ENCODE results near the gene TCF7.

The TCF7 gene

GRCh38 chr5:134090522-134090921 is 24.0 kb upstream of the TCF7 start:
- peak; percentile 36 for DNase-seq (ENCODE audit: low read depth)

- DNase-seq (ENCODE audit: low read depth): no peak
These were observed 22.8 kb upstream of the TCF7 start for GRCh38 chr5:134091626-134092121.

- DNase-seq (ENCODE audit: low read depth): no peak
These were observed 21.6 kb upstream of the TCF7 start for GRCh38 chr5:134092875-134093274.

DNA sequence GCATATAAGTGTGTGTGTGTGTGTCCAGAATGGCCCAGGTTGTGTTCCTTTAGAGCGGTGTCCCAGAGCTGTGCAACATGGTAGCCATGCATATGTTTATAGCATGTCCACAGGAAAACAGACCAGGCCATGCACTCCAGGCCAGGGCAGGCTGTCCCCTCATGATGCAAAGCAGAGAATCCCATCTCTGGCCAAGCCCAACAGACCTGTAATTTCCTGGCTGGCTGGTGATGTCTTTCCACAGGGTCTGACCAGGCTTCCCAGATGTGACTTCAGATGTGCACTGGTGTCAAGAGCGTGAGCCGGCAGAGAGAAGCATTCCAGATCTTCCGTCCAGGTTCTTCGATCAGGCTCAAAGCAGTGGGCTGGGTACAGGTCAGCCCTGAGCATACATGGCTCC is 21.1 kb upstream of the TCF7 start:
- no peak for DNase-seq (ENCODE audit: low read depth)

DNA sequence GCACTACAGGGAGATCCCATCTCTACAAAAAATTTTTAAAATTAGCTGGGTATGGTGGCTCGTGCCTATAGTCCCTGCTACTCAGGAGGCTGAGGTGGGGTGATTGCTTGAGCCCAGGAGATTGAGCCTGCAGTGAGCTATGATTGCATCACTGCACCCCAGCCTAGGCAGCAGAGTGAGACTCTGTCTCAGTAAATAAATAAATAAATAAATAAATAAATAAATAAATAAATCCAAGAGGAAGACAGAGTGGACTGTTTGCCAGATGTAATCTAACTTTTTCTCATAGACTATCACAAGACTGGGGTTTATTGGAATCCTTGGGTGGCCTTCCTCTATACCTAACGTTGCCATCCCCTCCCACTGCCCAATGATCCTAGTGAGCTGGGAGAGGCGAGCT is 19.2 kb upstream of the TCF7 start:
- DNase-seq (ENCODE audit: low read depth): no peak

DNA sequence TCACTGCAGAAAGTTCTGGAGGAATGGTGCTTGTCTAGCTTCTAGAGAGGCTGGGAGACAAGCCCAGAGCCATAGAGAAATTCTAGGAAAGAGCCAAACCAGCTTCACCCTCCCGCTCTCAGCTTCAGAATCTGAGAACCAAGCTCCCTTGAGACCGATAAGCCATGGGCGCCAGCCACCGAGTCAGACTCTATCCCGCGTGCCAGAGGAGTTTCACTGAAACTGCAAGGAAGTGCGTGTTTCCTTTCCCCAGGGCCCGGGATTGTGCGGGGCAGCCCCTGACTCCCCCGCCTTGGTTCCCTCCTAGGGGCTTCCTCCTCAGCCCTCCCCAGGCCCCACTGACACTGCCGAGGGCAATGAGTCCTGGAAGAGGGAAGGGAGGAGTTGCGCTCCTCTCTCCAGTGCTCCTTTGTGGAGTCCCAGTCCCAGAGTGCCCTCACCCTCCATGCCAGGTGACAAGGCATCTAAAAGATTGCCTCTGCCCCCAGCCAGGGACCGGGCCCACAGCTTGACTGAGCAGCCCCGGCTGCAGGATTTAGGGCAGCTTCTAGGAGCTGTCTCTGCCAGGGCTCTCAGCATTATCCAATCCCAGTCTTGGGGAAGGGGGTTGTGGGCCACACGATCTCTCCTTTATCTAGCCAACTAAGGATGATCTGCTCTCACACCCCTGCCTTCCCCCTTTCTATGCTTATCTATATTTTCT is 18.4 kb upstream of the TCF7 start:
- no peak for DNase-seq (ENCODE audit: low read depth)

GRCh38 chr5:134097211-134097749 is 17.2 kb upstream of the TCF7 start:
- DNase-seq (ENCODE audit: low read depth): no peak

DNA sequence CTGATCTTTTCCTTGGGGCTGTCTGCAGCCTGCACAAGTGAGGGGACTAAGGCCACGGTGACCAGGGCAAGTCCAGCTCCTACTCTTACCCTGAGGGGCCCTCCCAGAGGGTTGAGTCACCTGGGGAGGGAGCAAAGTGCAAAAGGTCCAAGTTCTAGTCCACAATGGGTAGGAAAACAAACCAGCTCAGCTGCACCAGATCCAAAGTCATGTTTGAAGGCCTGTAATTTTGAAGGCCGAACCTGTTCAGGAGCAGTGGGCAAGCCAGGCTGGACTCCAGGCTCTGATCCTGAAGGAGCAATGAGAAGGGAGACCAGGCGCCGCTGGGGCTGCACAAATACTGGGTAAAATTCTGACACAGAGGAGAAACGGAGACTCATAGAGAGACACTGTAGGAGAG is 15.8 kb upstream of the TCF7 start:
- no peak for DNase-seq (ENCODE audit: low read depth)

DNA sequence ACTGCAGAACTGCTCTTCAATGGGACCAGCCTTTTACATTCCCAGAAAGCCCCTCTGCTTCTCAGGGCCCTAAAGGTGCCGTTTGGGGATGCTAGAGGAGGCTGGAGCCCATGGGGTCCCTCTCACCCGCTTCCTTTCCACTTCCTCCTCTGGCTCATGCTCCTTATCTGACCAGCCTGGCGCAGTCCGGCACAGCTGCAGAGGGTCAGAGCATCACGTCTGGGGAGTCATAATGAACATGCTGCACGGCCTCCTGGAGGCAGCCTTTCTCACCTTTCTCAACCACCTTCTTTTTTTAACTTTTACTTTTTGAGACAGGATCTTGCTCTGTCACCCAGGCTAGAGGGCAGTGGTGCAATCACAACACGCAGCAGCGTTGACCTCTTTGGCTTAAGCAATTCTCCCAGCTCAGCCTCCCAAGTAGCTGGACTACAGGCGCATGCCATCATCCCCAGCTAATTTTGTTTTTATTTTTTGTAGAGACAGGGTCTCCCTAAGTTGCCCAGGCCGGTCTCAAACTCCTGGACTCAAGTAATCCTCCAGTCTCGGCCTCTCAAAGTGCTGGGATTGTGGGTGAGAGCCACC is 15.1 kb upstream of the TCF7 start:
- no peak for DNase-seq (ENCODE audit: low read depth)

DNA sequence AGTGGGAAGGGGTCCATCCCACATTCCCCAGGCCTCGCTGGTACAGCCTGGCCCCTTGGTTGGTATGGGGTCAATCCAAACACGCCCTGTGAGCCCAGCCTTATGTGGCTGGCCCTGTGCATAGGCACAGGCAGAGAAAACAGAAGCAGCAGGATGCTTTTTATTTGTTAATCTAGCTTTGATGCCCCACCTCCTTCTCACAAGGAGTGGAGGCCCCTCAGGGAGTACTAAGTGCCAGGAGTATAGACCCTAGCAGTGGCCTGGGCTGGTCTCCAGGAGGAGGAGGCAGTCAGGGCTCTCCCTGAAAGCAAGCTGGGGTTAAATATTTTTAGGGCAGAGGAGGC is 14.6 kb upstream of the TCF7 start:
- no peak for DNase-seq (ENCODE audit: low read depth)

DNA sequence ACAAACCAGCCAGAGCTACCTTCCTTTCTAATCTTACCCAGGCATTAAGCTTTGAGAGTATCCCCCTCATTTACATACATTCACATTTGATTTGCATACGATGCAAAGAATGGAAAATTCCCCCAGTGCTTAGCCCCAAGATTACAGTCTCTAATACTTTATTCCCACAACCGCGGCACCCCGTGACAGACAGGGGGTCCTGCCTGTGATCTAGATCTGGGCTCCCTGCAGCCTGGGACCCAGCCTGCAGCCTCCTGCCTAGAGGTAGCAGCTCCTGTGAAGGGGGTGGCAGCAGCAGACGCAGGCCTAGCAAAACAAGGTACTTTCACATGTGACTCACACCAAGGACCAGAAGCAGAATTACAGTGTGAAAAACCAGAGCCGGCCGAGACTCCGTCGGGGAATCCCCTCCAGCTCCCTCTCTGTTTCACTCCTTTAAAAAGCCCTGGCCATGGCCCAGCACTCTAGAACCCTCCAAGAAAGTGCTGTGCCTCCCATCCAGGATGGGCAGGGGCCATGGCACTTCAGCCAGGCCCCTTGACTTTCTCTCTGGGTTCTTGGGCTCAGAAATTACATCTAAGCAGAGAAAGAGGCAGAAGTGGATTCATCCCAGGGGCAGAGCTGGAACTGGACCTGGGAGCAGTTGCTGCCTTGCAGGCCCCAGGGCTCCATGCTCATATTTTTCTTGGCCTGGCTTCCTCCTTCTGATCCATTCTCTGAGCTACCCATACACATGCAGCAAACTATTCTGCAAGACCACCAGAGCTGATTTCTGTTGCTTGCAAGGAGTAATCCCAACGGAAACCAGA is 14.0 kb upstream of the TCF7 start:
- peak; percentile 75 for DNase-seq (ENCODE audit: low read depth)

- peak; percentile 61 for DNase-seq (ENCODE audit: low read depth)
These were observed 12.6 kb upstream of the TCF7 start for GRCh38 chr5:134101686-134102439.

DNA sequence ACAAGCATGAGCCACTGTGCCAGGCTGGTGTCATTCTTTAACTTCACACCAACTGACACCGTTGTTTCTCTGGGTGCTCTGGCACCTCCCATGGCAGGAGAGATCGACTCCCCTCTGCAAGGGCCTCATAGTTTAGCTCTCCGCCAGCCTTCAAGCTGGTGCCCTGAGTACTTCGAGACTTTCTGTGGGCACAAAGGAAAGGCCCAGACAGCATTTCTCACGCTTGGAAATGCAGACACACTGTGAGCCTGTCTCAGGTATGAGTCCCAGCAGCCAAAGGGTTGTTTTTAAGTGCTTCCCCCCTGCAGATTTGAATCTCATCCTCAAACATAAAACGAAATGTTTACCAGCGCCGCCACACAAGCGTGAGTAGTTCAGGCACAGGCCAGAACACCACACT is 11.1 kb upstream of the TCF7 start:
- DNase-seq (ENCODE audit: low read depth): no peak

- DNase-seq (ENCODE audit: low read depth): no peak
These were observed 10.4 kb upstream of the TCF7 start for GRCh38 chr5:134103998-134104654.

DNA sequence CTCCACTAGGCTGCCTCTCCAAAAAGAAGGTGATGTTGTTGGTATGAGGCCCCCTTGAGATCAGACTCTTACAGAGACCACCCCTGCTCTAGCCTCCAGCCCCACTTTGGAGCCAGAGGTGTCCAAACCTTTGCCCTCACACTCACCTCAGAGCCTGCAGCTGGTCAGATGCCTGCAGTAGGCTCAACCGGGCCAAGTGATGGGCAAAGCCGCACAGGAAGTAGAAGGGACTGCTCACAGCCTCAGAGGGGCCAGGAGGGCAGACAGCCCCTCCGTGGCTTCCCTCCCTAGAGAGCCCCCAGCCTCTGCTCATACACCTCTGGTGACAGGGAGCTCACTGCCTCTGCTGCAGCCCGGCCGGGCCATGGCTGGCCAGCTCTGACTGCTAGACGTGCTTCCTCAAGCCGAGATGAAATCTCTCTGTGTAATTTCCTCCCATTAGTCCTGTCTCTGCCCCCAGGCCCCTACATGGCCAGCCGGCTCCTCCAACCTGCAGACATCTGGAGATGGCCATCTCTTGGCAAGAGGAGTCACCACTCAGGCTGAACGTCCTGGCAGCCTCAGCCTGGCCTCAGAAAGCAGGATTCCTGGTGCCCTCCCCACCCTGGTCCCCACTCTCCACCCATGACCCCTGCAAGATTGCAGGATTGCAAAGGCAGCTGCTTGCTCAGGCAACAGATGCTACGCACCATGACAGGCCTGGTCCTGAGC is 7.3 kb upstream of the TCF7 start:
- no peak for DNase-seq (ENCODE audit: low read depth)

DNA sequence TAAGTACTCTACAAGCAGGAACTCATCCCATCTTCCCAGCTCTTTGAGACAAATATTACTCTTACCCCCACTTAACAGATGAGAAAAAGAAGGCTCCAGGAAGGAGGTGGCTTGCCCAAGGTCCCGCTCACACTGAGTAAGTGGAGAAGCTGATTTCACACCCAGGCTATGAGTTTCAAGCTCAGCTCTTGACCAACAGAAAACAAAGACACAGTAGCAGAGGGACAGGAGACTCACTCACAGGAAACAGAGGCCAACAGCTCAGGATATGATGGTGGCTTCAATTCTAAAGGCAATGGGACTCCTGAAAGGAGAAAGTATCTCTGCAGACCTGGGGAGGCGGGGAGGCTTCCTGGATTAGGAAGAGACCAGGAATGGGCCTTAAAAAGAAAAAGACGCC is 6.7 kb upstream of the TCF7 start:
- DNase-seq (ENCODE audit: low read depth): no peak

DNA sequence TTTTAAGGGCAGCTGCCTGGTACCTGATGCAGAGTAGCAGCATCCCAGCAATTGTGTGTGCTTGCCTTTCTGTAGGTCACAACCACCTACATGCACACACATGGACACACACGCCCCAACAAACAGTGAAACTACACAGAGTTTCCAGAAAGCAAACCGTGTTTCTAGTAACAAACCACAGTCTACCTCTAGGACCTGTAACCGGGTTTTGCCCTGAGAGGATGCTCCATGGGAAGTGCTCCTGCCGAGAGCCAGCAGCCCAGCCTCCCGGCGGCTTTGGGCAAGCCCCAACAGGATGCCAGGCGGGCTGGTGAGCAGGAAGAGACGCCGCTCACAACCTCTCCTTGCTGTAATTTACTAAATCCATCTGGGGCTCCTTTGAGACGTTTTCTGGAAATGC is 4.1 kb upstream of the TCF7 start:
- no peak for DNase-seq (ENCODE audit: low read depth)

DNA sequence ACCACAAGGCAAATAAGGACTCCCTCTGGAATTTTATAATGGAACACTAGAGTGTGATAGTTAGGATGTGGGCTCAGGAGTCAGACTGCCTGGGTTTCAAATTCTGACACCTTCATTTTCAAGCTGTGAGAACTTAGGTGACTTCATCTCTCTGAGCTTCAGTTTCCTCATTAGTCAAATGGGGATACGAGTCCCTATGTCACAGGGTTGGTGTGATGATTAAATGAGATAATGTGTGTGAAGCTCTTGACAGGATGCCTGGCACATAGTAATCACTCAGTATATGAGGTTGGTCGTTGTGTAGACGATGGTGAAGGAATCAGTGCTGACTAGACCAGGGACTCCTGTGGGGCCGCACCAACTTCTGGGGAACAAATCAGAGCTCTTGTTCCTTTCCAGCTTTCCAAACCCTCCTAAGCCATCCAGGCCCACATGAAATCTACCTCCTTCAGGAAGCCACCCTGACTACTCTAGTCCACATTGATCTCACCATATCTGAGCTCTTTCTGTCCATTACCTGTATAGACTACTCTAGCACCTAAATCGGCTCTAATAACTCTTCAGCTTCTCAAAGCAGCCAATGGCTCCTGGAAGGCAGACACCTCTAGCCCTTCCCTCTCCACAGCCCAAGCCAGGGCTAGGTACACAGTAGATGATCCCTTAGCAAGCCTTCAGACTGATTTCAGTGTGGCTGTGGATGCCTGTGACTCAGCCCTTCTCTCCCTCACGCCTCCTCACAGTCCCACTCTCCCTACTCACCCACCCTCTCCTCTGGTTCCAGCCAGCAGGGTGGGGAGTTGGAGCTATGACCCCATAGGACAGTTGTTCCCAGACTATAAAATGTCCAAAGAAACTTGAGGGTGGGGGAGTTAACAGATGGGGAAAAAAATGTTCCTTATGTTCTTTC is 2.5 kb upstream of the TCF7 start:
- DNase-seq (ENCODE audit: low read depth): peak; percentile 34

DNA sequence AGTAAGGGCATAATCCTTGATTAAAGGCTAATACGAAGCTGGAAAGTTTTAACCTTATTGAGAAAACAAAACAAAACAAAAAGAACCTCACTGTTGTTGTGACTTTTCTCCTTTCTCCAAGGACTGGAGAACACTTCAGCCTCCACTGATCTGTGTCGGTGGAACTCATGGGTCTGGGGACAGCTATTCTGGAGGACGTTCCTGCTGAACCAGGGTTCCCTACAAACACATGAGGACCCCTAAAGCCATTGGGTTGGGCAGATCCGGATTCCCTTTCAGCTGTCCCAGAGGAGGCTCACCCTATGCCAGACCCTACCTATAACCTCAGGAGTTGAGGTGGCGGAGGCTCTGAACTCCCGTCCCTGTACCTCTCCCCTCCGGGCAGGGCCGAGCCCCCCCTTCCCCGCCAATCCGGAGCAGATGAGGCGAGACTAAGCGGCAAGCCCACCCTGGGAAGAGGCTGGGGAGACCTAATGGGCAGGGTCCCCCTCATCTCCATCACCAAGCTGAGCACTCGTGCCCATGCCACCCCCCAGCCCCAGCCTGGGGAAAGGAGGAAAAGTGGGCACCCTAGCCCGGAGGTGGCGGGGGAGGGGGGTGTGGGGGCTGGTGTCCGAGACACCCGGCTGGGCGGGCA is 1.6 kb upstream of the TCF7 start:
- DNase-seq (ENCODE audit: low read depth): no peak
